Nephron (organoid): ENCODE measurements around the gene IL9.

Source experiments
- H3K27ac Mint-ChIP-seq, 3 experiments: 2 replicates each; pipeline ENCODE4 v1.8.0; 2020; ENCODE audit warnings: mixed read lengths in 3 of 3, mild to moderate bottlenecking in 2 of 3, moderate library complexity in 1 of 3
- H3K27me3 Mint-ChIP-seq: 2 replicates; pipeline ENCODE4 v1.8.0; 2021; ENCODE audit warnings: low read depth, mild to moderate bottlenecking, moderate library complexity, mixed read lengths
- H3K36me3 Mint-ChIP-seq: 2 replicates; pipeline ENCODE4 v1.8.0; 2020; ENCODE audit warnings: low read depth, mixed read lengths
- H3K4me1 Mint-ChIP-seq: 2 replicates; pipeline ENCODE4 v1.8.0; 2020; ENCODE audit warnings: mixed read lengths
- H3K4me3 Mint-ChIP-seq, 3 experiments: 2 replicates each; pipeline ENCODE4 v1.8.0; 2020; ENCODE audit warnings: mild to moderate bottlenecking in 3 of 3, mixed read lengths in 3 of 3, moderate library complexity in 2 of 3
- H3K9me3 Mint-ChIP-seq: 2 replicates; pipeline ENCODE4 v1.8.0; 2020; ENCODE audit warnings: mixed read lengths
- TF ChIP-seq, protein P1 (sequence below), 3 experiments: fragments of 200-600 bp; sonication (generic); IDR thresholded peaks; one replicate each; pipeline ENCODE4 v1.5.0; 2021; ENCODE audit warnings: antibody characterized with exemption in 3 of 3; ENCODE audit not compliant: unreplicated experiment in 3 of 3

IL9 gene

GRCh38 chr5:135901633-135902032 lies 6.0 kb upstream of the IL9 start:
- peaks cover 9% of the 10 kb centered on the region for H3K4me1 Mint-ChIP-seq
- H3K27ac Mint-ChIP-seq, result no peak overlapping the region
- H3K9me3 Mint-ChIP-seq, result no peaks in the 10 kb centered on the region
- no peak overlapping the region for H3K4me3 Mint-ChIP-seq
- no peaks in the 10 kb centered on the region for H3K36me3 Mint-ChIP-seq
- H3K27me3 Mint-ChIP-seq, result peaks cover 47% of the 10 kb centered on the region
- TF ChIP-seq, protein P1, sequence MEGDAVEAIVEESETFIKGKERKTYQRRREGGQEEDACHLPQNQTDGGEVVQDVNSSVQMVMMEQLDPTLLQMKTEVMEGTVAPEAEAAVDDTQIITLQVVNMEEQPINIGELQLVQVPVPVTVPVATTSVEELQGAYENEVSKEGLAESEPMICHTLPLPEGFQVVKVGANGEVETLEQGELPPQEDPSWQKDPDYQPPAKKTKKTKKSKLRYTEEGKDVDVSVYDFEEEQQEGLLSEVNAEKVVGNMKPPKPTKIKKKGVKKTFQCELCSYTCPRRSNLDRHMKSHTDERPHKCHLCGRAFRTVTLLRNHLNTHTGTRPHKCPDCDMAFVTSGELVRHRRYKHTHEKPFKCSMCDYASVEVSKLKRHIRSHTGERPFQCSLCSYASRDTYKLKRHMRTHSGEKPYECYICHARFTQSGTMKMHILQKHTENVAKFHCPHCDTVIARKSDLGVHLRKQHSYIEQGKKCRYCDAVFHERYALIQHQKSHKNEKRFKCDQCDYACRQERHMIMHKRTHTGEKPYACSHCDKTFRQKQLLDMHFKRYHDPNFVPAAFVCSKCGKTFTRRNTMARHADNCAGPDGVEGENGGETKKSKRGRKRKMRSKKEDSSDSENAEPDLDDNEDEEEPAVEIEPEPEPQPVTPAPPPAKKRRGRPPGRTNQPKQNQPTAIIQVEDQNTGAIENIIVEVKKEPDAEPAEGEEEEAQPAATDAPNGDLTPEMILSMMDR (IDR thresholded peaks at IDR 0.05; ENCODE audit: unreplicated experiment in 3 of 3), result no peak

DNA sequence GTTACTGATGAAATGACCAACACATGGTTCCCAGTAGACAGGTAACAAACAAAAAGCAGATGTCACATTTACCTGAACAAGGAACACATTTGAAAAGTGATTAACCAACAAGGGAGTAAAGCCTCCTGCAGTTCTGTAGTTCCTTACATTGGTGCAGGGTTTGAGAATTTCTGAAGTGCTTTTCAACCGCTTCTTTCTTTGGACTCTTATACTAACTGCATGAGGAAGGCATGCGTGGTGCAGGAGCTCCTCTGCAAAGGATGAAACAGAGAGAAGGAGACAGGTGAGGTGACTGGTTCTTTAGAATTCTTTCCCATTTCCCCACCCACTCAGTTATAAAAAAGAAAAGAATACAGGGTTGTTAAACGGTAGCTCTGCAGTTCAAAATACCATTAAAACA lies 4.6 kb upstream of the IL9 start:
- peaks cover 9% of the 10 kb centered on the region for H3K4me1 Mint-ChIP-seq
- H3K36me3 Mint-ChIP-seq, result no peaks in the 10 kb centered on the region
- TF ChIP-seq, protein P1 (IDR thresholded peaks at IDR 0.05; ENCODE audit: unreplicated experiment in 3 of 3), result no peak
- peaks cover 53% of the 10 kb centered on the region for H3K27me3 Mint-ChIP-seq
- no peak overlapping the region for H3K27ac Mint-ChIP-seq
- H3K4me3 Mint-ChIP-seq, result no peak overlapping the region
- H3K9me3 Mint-ChIP-seq, result no peaks in the 10 kb centered on the region

DNA sequence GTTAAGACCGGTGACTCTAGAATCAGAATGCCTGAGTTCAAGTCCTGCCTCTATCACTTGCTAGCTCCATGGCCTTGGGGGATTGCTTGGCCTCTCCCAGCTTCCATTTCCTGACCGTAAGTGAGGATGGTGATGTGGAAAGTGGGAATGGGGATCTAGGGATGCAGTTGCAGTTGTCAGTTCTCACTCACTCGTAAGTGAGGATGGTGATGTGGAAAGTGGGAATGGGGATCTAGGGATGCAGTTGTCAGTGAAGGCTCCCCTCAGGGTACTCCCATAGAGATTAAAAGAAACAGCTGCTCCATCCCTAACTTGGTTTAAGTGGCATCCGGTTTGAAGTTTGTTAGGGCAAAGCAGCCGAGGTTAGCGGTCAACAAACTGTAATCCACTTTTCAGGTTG lies 3.0 kb upstream of the IL9 start:
- no peaks in the 10 kb centered on the region for H3K36me3 Mint-ChIP-seq
- H3K27me3 Mint-ChIP-seq, result peaks cover 46% of the 10 kb centered on the region
- no peaks in the 10 kb centered on the region for H3K9me3 Mint-ChIP-seq
- H3K4me3 Mint-ChIP-seq, result no peak overlapping the region
- TF ChIP-seq, protein P1 (IDR thresholded peaks at IDR 0.05; ENCODE audit: unreplicated experiment in 3 of 3), result no peak
- no peak overlapping the region for H3K27ac Mint-ChIP-seq
- H3K4me1 Mint-ChIP-seq, result peaks cover 9% of the 10 kb centered on the region

- TF ChIP-seq, protein P1 (IDR thresholded peaks at IDR 0.05; ENCODE audit: unreplicated experiment in 3 of 3), result no peak
- peaks cover 34% of the 10 kb centered on the region for H3K27me3 Mint-ChIP-seq
- H3K27ac Mint-ChIP-seq, result no peak overlapping the region
- H3K4me3 Mint-ChIP-seq, result no peak overlapping the region
- H3K4me1 Mint-ChIP-seq, result peaks cover 20% of the 10 kb centered on the region
- H3K9me3 Mint-ChIP-seq, result no peaks in the 10 kb centered on the region
- H3K36me3 Mint-ChIP-seq, result no peaks in the 10 kb centered on the region
Measured at GRCh38 chr5:135894789-135895188, 852 bp downstream of the IL9 start.

DNA sequence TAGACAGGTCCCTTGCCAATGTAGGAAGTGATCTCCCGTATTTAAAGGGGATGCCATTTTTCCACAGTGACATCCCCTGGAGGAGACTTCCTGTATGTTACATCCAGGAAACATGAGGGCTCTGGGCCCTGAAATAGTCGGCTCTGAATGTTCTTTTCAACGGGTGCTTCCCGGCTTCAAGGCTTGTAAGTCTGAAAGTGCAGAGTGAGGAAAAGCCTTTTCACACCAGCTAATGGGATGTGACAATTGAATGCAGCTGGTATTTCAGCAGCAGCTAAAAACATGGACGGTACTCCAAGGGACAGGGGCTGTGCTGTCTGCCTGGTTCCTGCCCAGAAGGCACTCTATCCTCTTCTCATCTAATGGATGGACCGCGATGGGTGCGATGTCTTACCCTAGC lies 1.4 kb downstream of the IL9 start:
- Mint-ChIP-seq H3K27ac (peak overlapping the region in 1 of 3 experiments; percentile 3), H3K4me1 (peaks cover 22% of the 10 kb centered on the region), H3K9me3 (no peaks in the 10 kb centered on the region), H3K27me3 (peaks cover 34% of the 10 kb centered on the region), H3K4me3 (no peak overlapping the region), H3K36me3 (no peaks in the 10 kb centered on the region)
- TF ChIP-seq, protein P1 (IDR thresholded peaks at IDR 0.05; ENCODE audit: unreplicated experiment in 3 of 3), result no peak

GRCh38 chr5:135891791-135892190 lies 3.9 kb downstream of the IL9 start:
- H3K27ac Mint-ChIP-seq, result peak overlapping the region; percentile 53 to 72 (median 71)
- no peaks in the 10 kb centered on the region for H3K9me3 Mint-ChIP-seq
- H3K36me3 Mint-ChIP-seq, result no peaks in the 10 kb centered on the region
- H3K4me3 Mint-ChIP-seq, result no peak overlapping the region
- TF ChIP-seq, protein P1 (IDR thresholded peaks at IDR 0.05; ENCODE audit: unreplicated experiment in 3 of 3), result peak; percentile 38 to 62 (median 55)
- H3K27me3 Mint-ChIP-seq, result peaks cover 40% of the 10 kb centered on the region
- peaks cover 36% of the 10 kb centered on the region for H3K4me1 Mint-ChIP-seq
